Calu3 (cell line): ENCODE data around the gene CSNK1G3. TPM values are rescaled to one million over a fixed set of nuclear protein-coding genes. Genes with fewer than 3 reads are reported as not detected.

Experiments
- BruUV-seq: library from RNA; stranded (reverse); fragments of 400-500 nt; replicated peaks from 2 replicates; lab custom pipeline; 2021; lab: Mats Ljungman, UMichigan
- CTCF ChIA-PET: fragments of 300-600 bp; sonication (Branson Sonifier 250); formaldehyde crosslinking; loops from one replicate; lab custom pipeline; 2022; ENCODE audit warnings: antibody characterized with exemption; lab: Charles Lee
- DNase-seq: peaks from one replicate; pipeline ENCODE4 v3.0.0; 2022
- H3K27ac Mint-ChIP-seq: one replicate; pipeline ENCODE4 v1.8.0; 2022; ENCODE audit warnings: mixed read lengths; ENCODE audit not compliant: unreplicated experiment
- H3K27me3 Mint-ChIP-seq: one replicate; pipeline ENCODE4 v1.8.0; 2022; ENCODE audit warnings: mixed read lengths; ENCODE audit not compliant: unreplicated experiment
- H3K36me3 Mint-ChIP-seq: one replicate; pipeline ENCODE4 v1.8.0; 2022; ENCODE audit warnings: mild to moderate bottlenecking, moderate library complexity, mixed read lengths; ENCODE audit not compliant: insufficient read depth, unreplicated experiment
- H3K4me1 Mint-ChIP-seq: one replicate; pipeline ENCODE4 v1.8.0; 2022; ENCODE audit warnings: mild to moderate bottlenecking, low read depth, mixed read lengths; ENCODE audit not compliant: unreplicated experiment
- H3K4me3 Mint-ChIP-seq: one replicate; pipeline ENCODE4 v1.8.0; 2022; ENCODE audit warnings: mild to moderate bottlenecking, low read depth, moderate library complexity, mixed read lengths; ENCODE audit not compliant: unreplicated experiment
- H3K9me3 Mint-ChIP-seq: one replicate; pipeline ENCODE4 v1.8.0; 2022; ENCODE audit warnings: low read depth, mixed read lengths; ENCODE audit not compliant: unreplicated experiment
- CTCF ChIP-seq: fragments of 200-600 bp; IDR thresholded peaks from one replicate; pipeline ENCODE4 v1.8.0; 2022; ENCODE audit warnings: antibody characterized with exemption; ENCODE audit not compliant: unreplicated experiment
- intact Hi-C: fragments of 100-400 bp; cut with micrococcal nuclease; formaldehyde crosslinking; loops from one replicate; pipeline ENCODE4 v1.10.0; 2022; ENCODE audit not compliant: unreplicated experiment
- total RNA-seq: library from RNA; stranded (reverse); gene quantifications from 2 replicates; pipeline ENCODE4 v1.2.3, GENCODE V29; 2022

The CSNK1G3 gene
- total RNA-seq, 1 experiment from 2014 or later = 57.5 TPM

- Mint-ChIP-seq H3K4me1 (peaks cover 9% of the 10 kb centered on the region), H3K36me3 (no peaks in the 10 kb centered on the region), H3K9me3 (no peaks in the 10 kb centered on the region), H3K27ac (no peak overlapping the region), H3K27me3 (no peaks in the 10 kb centered on the region), H3K4me3 (no peak overlapping the region)
- no peak for TF ChIP-seq CTCF
- BruUV-seq = no TSS peak
- intact Hi-C loops = no loop called here
- DNase-seq = no peak
- CTCF ChIA-PET = no interaction called here
Measured at GRCh38 chr5:123528878-123529277, 16.9 kb downstream of the CSNK1G3 start.

- no peaks in the 10 kb centered on the region for H3K9me3 Mint-ChIP-seq
- no peaks in the 10 kb centered on the region for H3K27me3 Mint-ChIP-seq
- CTCF ChIA-PET = interaction anchor here (1.1 to 1.2 kb wide), 2 partner anchors 13 to 16 kb away, joined by 3 read pairs; no protein-coding TSS in a partner anchor
- no peak for DNase-seq
- H3K4me1 Mint-ChIP-seq = no peaks in the 10 kb centered on the region
- TF ChIP-seq CTCF = no peak
- no peak overlapping the region for H3K4me3 Mint-ChIP-seq
- intact Hi-C loops = no loop called here
- no peaks in the 10 kb centered on the region for H3K36me3 Mint-ChIP-seq
- BruUV-seq = no TSS peak
- H3K27ac Mint-ChIP-seq = no peak overlapping the region
Measured at GRCh38 chr5:123530728-123531127, 18.8 kb downstream of the CSNK1G3 start.

- CTCF ChIA-PET = interaction anchor here (0.9 kb wide), 1 partner anchor 112 kb away, joined by 3 read pairs; the partner anchor contains the start of gene CEP120
- H3K36me3 Mint-ChIP-seq = no peaks in the 10 kb centered on the region
- no peak overlapping the region for H3K27ac Mint-ChIP-seq
- H3K4me3 Mint-ChIP-seq = no peak overlapping the region
- no peak for DNase-seq
- intact Hi-C loops = no loop called here
- BruUV-seq = no TSS peak
- no peaks in the 10 kb centered on the region for H3K9me3 Mint-ChIP-seq
- TF ChIP-seq CTCF = no peak
- no peaks in the 10 kb centered on the region for H3K4me1 Mint-ChIP-seq
- H3K27me3 Mint-ChIP-seq = no peaks in the 10 kb centered on the region
Measured at GRCh38 chr5:123535648-123536047, 23.7 kb downstream of the CSNK1G3 start.

- no peak for DNase-seq
- CTCF ChIA-PET = no interaction called here
- no peak overlapping the region for H3K27ac Mint-ChIP-seq
- BruUV-seq = no TSS peak
- no peaks in the 10 kb centered on the region for H3K36me3 Mint-ChIP-seq
- TF ChIP-seq CTCF = no peak
- no peaks in the 10 kb centered on the region for H3K9me3 Mint-ChIP-seq
- H3K27me3 Mint-ChIP-seq = no peaks in the 10 kb centered on the region
- H3K4me1 Mint-ChIP-seq = peaks cover under 1% of the 10 kb centered on the region
- no peak overlapping the region for H3K4me3 Mint-ChIP-seq
- intact Hi-C loops = no loop called here
Measured at GRCh38 chr5:123537256-123537655, 25.3 kb downstream of the CSNK1G3 start.
